ENCODE measurements around the gene ABCB6. TPM values are rescaled to one million over a fixed set of nuclear protein-coding genes. Genes with fewer than 3 reads are reported as not detected.

The ABCB6 gene
- total RNA-seq, 2 donors from 2014 or later, result 31.9 to 32.1 TPM

DNA sequence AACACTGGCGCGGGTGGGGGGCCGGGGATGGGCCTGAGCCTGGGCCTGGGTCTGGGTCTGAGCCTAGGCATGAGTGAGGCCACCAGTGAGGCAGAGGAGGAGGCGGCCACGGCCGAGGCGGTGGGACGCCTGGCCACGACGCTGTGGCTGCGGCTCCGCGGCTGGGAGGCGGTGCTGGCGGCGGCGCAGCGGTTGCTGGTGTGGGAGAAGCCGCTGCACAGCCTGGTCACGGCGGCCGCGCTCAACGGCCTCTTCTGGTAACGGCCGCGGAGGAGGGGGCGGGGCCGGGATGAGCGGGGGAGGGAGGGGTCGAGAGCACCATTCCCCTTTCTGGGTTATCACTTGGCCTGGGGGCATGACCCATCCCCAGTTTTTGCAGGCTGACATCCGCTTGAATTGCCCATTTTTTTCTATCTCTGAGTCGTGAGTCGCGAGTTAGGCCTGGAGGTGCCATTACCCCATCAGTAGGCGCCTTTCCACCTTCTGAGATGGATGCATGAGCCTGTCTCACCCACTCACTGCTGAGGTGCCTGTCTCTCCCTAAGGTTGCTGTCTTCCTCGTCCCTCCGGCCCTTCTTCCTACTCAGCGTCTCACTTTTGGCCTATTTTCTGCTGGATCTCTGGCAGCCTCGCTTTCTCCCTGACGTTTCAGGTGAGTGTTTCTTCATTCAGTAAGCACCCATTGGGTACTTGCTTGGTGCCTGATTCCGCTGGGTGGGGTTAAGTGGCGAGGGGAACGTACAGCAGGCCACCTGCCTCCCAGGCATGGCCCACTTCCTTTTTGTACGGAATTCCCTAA is 40.2 kb downstream of the ABCB6 start:
- peaks cover 0 to 24% of the 10 kb centered on the region in 2 donors for H3K36me3 ChIP-seq
- no peaks in the 10 kb centered on the region for H3K27me3 ChIP-seq (replicated peaks; ENCODE audit: insufficient read depth)
- H3K9me3 ChIP-seq, result no peaks in the 10 kb centered on the region
- intact Hi-C loops (cut with DNase I), result loop anchor here (5.0 to 10.0 kb wide), 3 partner anchors 39 to 336 kb away; partner anchors contain the start of genes ABCB6, ASIC4 and DNPEP
- H3K4me1 ChIP-seq (replicated peaks), result peaks cover 11% of the 10 kb centered on the region
- H3K4me3 ChIP-seq, result peak overlapping the region; percentile 73 to 82
- 3% methylated on average over 45 of the region's 45 CpGs for WGBS
- peak; percentile 39 for DNase-seq (ENCODE audit: low spot score)
- no peak for TF ChIP-seq POLR2A (IDR thresholded peaks at IDR 0.05)
- no peak for TF ChIP-seq POLR2AphosphoS5 (IDR thresholded peaks at IDR 0.05)
- TF ChIP-seq, protein P1, sequence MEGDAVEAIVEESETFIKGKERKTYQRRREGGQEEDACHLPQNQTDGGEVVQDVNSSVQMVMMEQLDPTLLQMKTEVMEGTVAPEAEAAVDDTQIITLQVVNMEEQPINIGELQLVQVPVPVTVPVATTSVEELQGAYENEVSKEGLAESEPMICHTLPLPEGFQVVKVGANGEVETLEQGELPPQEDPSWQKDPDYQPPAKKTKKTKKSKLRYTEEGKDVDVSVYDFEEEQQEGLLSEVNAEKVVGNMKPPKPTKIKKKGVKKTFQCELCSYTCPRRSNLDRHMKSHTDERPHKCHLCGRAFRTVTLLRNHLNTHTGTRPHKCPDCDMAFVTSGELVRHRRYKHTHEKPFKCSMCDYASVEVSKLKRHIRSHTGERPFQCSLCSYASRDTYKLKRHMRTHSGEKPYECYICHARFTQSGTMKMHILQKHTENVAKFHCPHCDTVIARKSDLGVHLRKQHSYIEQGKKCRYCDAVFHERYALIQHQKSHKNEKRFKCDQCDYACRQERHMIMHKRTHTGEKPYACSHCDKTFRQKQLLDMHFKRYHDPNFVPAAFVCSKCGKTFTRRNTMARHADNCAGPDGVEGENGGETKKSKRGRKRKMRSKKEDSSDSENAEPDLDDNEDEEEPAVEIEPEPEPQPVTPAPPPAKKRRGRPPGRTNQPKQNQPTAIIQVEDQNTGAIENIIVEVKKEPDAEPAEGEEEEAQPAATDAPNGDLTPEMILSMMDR (IDR thresholded peaks at IDR 0.05), result no peak
- H3K27ac ChIP-seq, result peak overlapping the region; percentile 98 to 99

DNA sequence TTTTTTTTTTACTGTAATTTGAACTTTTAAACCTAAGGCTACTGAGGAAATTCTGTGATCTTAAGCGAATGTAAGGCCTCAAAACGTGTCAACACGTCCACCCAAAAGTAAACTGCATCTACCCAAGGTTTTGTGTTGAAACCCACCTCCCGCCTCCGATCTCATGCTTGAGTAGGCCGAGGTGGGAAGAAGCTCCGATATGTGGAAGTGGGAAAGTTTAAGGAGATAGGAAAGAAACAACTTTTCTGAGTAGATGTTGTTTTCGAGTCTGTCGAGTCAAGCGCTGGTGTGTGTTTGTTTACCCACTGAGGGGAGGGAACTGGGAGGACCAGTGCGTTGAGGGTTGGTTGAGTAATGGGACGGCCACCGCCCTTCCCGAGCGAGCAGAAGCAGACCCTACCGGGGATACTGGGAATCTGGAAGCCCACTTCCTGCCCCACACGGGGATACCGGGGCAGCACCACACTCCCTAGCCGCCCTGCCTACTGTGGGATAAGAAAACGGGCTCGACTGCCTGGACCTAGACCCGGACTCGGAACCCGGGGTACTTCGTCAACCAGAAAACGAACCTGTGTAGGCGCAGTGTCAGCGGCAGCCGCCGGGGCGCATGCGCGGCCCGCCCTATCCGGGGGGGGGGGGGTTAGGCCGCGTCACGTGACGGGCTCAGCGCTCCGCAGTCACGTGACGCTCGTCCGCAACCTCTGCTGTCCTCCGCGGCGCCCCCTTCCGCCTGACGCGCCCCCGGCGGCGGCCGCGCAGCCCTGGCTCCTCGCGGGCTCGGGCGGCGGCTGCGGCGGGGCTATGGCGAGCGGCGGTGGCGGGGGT is 41.0 kb downstream of the ABCB6 start, which contains the start of gene RETREG2:
Gene RETREG2 (plus strand): TSS at position 724 of the 825 bp plus-strand sequence. CDS start 78 bp downstream, at position 802.
- peak; percentile 93 for DNase-seq (ENCODE audit: low spot score)
- TF ChIP-seq, protein P1 (IDR thresholded peaks at IDR 0.05), result peak; percentile 54 to 70 (median 66)
- TF ChIP-seq POLR2AphosphoS5 (IDR thresholded peaks at IDR 0.05) (peak; percentile 89), POLR2A (IDR thresholded peaks at IDR 0.05) (peak; percentile 96)
- WGBS, result under 1% methylated on average over 36 of the region's 67 CpGs
- H3K4me1 ChIP-seq (replicated peaks), result peaks cover 11% of the 10 kb centered on the region
- no peaks in the 10 kb centered on the region for H3K9me3 ChIP-seq
- H3K27me3 ChIP-seq (replicated peaks; ENCODE audit: insufficient read depth), result no peaks in the 10 kb centered on the region
- H3K27ac ChIP-seq, result peak within 1 kb of the TSS; percentile 98 to 99
- peak within 1 kb of the TSS; percentile 73 to 82 for H3K4me3 ChIP-seq
- intact Hi-C loops (cut with DNase I), result loop anchor here (5.0 to 10.0 kb wide), 3 partner anchors 40 to 337 kb away; partner anchors contain the start of genes ABCB6, ASIC4 and DNPEP
- H3K36me3 ChIP-seq, result peaks cover 0 to 18% of the 10 kb centered on the region in 2 donors

DNA sequence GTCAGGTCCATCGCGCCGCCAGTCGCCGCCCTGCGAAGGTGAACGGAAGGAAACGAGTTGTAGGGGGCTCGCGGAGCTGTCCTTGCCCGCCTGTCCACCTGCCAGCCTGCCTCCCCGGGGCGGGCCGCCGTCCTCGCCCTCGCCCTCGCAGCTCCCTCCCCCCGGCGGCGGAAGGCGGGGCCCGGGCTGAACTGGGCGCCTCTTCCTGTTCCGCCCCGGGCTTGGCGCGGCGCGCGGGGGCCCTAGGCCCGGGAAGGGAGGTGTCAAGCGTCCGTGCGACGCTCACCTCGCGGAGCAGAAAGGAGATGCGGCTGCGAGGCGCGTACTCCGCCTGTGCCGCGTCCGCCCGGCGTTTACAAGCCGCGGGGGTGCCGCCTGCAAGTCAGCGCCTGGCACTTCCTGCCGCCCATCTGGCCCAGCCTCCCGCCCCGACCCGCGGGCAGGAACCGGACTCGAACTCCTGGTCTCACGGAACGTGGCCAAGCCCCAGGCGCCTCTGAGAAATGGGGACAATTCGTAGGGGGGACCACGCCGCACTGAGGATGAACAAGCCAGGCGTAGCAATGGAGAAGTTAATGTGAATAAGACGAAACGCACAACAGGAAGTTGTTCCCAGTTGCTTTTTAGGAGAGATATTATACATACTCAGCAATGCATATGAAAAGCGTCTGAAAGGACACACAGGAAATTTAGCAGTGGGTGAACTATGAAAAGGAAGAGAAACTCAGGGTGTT is 41.8 kb downstream of the ABCB6 start, which contains the start of gene CNPPD1:
Gene CNPPD1 (minus strand): TSS at position 108 of the 734 bp plus-strand sequence. CDS start 97 bp downstream, at position 11.
- TF ChIP-seq POLR2A (IDR thresholded peaks at IDR 0.05), result peak; percentile 95
- TF ChIP-seq, protein P1 (IDR thresholded peaks at IDR 0.05), result peak in 1 of 4 experiments; percentile 2
- TF ChIP-seq POLR2AphosphoS5 (IDR thresholded peaks at IDR 0.05), result peak; percentile 88
- peak within 1 kb of the TSS; percentile 98 to 99 for H3K27ac ChIP-seq
- peaks cover 0 to 10% of the 10 kb centered on the region in 2 donors for H3K36me3 ChIP-seq
- intact Hi-C loops (cut with DNase I), result loop anchor here (5.0 to 10.0 kb wide), 3 partner anchors 40 to 338 kb away; partner anchors contain the start of genes ABCB6, ASIC4 and DNPEP
- H3K4me3 ChIP-seq, result peak within 1 kb of the TSS; percentile 73 to 82
- H3K9me3 ChIP-seq, result no peaks in the 10 kb centered on the region
- under 1% methylated on average over 66 of the region's 69 CpGs for WGBS
- peak; percentile 88 for DNase-seq (ENCODE audit: low spot score)
- H3K4me1 ChIP-seq (replicated peaks), result peaks cover 11% of the 10 kb centered on the region
- no peaks in the 10 kb centered on the region for H3K27me3 ChIP-seq (replicated peaks; ENCODE audit: insufficient read depth)
